Measurements from ENCODE around the gene STIM2. TPM values are rescaled to one million over a fixed set of nuclear protein-coding genes. Genes with fewer than 3 reads are reported as not detected.
"Not testable (repeated sequence)": the region's sequence is repeated elsewhere in the genome, so short reads cannot be mapped to it uniquely, and the experiment has no call there.

The STIM2 gene
- polyA plus RNA-seq, 5 donors, result 45.2 to 58.7 (median 57.2) TPM

DNA sequence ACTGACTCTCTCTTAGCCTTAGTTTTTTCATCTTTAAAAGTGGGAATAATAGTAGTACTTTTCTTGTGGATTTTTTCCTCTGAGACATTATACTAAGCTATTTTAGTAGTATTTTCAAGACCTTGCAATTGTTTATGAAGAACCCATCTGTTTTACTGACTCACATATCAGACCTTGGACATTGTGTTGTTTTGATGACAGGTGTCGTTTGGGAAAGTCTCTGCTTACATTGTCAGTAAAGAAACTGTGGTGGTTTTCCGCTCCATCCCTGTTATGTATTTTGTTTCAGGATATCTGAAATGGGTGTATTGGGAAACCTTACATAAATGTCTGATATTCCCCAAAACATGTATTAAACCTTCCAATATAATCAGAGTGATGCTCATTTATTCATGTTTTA is 92.2 kb downstream of the STIM2 start:
- no peak for DNase-seq

DNA sequence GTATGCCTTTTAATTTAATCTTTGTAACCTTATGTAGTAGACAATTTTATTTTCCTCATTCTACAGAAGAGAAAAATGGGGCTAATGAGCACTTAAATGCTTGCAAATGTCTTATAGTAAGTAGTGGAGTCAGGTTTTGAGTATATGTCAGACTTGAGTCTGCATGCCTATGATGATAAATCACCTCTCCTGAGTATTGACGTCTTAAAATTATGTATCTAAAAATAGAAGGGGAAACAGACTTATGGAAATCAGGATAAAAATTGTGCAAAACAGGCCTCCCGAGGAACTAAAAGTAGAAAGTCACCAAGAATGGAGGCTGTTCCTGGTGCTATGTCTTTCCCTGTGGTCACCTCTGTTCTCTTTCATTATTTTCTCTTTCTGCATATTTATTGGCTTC is 92.7 kb downstream of the STIM2 start:
- DNase-seq, result no peak

- DNase-seq, result no peak
Measured at GRCh38 chr4:26953770-26954423, 93.3 kb downstream of the STIM2 start.

DNA sequence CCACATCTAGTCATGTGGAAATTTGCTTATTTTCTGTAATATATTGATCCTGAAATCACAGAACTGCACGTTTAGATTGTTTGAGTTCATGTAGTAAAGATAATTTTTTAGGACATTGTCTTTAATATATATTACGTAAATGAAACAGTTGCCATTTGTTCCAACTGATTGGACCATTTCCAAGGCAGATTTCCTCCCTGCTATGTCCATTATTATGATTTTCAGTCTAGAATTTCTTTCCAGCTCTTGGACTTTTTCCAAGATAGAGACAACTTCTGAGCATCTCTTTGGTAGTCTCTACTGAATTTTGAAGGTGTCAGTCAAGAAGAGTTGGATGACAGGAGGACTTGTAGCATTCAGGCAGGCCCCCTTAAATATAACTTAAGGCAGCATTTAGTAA is 94.6 kb downstream of the STIM2 start:
- DNase-seq, result peak in 1 of 2 donors; percentile 13

- no peak for DNase-seq
Measured at GRCh38 chr4:26958925-26959653, 98.4 kb downstream of the STIM2 start.

DNA sequence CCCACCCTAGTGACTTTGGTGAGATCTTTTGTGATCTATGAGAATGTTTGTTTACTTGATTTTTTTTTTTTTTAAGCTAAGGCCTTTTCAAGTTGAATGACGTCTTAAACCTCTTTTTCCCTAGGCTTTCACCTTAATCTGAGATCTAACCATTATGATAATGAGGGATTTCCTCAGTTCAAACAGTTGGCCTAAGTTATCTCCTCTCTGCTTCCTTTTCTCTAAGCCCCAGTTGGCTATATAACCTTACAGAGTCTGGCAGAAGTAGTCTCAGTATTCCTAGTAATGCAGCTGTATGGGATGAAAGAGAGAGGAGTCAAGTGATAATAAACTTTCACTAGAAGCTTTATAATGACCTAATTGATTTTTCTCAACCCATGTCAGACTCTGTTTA is 99.0 kb downstream of the STIM2 start:
- no peak for DNase-seq

GRCh38 chr4:26962720-26963119 is 102.1 kb downstream of the STIM2 start:
- DNase-seq, result no peak

DNA sequence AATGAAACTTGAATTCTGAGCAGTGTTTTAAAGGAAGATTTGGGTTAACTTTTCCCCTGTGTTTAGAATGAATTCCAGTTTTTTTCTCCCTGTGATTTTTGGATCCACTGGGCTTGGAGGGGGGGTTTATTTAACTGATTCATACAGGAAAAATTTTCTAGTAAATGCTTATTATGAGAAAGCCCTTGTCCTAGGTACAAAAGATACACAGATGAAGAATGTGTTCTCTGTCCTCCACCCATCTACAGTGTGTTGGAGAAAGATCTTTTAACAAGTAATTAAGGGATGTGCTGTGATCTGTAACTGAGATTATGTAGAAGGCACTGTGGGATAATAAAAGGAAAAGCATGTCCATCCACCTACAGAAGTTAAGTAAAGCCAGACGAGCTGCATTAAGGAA is 103.9 kb downstream of the STIM2 start:
- DNase-seq, result no peak

DNA sequence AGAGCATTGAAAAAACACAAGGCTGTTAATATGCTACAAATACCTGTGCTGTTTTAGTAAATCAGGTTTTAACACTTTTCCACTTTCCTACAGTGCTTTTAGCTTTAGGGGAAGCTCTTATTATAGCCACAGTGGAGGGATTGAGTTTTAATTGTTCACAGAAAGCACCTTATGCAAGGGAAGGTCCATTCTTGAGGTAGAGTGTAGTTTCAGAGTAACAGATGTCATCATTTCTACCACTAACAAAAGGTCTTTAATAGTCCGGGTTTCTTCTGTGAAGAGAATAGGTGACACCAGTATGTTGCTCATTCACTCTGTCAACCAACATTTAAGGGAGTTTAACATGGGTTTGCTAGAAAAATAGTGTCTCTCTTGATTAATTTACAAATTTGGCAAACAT is 104.4 kb downstream of the STIM2 start:
- no peak for DNase-seq

- not testable (repeated sequence) for DNase-seq
Measured at GRCh38 chr4:26975464-26976181, 115.0 kb downstream of the STIM2 start.

DNA sequence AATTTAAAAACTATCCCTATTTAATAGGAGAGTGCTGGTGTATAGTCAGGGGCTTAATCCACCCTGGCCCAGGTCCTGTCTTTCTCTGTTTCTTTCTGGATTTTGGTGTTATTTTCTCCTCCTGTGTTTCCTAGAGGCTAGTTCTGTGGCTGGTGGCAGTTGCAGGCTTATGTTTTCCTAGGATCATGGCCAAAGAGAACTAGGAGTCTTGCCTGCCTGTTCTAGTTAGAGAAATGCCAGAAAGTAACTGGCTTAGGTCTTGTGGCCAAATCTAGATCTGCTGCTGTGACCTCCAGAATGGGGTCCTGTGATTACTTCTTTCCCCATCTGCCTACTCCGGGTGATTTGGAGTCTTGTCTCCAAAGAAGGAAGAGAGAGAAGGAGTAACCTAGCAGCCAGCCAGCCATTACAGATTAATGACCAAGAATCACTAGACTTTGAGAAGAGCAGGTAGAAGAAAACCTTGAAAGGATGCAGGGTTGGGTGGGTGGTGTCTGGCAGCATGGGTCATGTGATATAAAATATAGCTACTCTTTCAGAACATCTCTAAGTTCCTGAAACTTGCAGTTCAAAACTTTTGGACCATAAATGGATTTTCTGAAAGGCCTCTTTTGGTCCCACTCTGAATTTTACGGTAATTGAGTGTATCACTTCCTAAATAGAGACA is 117.9 kb downstream of the STIM2 start:
- DNase-seq, result no peak

GRCh38 chr4:26984896-26985295 is 124.3 kb downstream of the STIM2 start:
- DNase-seq, result no peak

GRCh38 chr4:26985873-26986272 is 125.2 kb downstream of the STIM2 start:
- no peak for DNase-seq

DNA sequence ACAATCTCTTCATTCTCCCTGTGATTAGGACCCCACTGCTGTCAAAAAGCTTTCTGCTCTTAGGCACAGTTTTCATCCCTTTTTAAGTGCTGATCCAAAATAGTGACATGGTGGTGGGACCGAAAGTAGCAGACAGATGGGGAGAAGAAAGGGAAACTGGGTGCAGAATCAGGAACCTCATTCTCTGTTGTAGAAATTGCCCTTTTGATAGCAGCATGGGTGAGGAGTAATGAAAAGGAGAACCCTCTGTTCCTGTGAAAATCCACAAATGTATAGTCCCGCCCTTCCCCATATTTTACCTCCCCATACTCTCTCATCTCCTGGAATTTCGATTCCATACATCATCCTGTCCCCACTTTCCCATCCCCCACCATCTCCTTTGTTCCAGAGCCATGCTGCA is 126.5 kb downstream of the STIM2 start:
- no peak for DNase-seq

GRCh38 chr4:26991057-26991456 is 130.4 kb downstream of the STIM2 start:
- DNase-seq, result no peak

- DNase-seq, result peak; percentile 70 to 77
Measured at GRCh38 chr4:26992657-26993361, 132.2 kb downstream of the STIM2 start.

DNA sequence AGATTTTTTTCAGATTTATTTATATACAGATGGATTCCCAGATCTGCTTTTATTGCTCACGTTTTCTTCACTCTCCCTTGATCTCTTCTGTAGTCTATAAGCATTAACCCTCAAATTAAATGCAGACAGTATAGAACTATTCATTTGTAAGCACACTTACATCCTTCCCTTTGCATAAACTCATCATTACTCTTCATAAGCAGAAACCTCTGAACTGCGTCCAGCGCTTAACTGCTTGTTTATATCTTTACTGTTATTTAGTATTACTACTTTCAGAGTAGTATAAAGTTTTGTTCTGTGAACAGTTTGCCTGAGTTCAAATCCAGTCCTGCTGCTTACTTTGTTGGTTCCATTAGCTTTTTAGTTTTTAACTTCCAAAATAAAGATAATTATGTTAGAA is 132.9 kb downstream of the STIM2 start:
- peak in 1 of 2 donors; percentile 59 for DNase-seq

GRCh38 chr4:26993967-26994366 is 133.3 kb downstream of the STIM2 start:
- DNase-seq, result no peak

GRCh38 chr4:26995316-26995715 is 134.7 kb downstream of the STIM2 start:
- DNase-seq, result no peak

GRCh38 chr4:26996745-26997144 is 136.1 kb downstream of the STIM2 start:
- no peak for DNase-seq

DNA sequence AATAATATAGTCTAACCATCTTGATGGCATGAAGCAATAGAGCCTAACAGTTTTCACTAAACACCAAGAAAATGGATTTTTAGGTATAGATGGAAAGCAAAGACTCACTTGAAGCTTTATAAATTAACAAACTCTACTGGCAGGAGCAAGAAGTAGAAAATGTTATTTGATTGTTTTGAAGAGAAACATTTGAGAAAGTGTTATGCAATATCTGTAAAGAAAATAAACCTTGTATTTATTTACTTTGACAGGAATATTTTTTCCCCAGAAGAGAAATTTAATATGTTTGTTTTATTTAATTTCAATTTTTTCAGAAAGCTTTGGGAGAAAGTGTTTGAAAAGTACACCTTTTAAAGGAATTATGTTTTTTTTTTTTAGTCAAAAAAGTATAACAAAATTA is 139.0 kb downstream of the STIM2 start:
- no peak for DNase-seq

DNA sequence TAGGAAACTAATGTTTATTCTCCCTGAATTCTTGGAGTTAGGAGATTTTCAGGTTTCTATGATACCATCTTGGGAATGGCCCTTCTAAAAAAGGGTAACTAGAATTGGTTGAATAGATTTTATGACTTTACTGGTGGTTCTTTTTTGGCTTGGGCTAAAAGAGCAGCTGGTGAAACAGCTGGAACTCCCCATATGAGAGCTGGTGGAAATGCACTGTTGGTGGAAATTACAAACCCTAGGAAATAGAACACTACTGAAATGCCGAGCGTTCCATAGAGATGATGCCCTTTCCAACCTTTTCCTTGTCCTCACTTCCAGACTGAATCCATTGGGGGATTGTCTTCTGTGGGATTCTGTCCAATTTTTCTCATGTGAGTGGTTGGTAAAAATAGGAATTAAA is 139.5 kb downstream of the STIM2 start:
- DNase-seq, result no peak

Measured in right lung (tissue), 5 donors.